Glomerular visceral epithelial cell (primary cell): ENCODE measurements around the gene MAU2.

Source experiments
- DNase-seq: peaks from one replicate; pipeline ENCODE4 v3.0.0-alpha.2; 2016; ENCODE audit errors: extremely low spot score

Gene MAU2

DNA sequence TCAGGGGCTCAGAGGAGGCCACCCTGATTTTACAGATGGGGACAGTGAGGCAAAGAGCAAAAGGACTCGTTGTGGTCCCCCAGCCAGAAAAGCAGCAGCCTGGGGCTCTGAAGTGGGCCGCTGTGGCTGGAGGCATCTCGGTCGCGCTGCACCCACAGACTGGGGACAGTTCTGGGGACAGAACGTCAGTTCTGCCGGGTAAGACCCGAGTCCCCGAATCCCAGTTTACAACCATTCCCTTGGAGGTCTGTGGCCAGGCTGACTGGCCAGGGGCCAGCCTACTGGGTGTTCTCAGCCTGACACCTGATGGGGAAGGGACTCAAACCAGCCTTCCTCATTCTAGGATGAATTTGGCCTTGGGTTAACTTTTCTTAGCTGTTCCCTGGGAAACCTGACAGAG is 14.4 kb upstream of the MAU2 start:
- DNase-seq: no peak

DNA sequence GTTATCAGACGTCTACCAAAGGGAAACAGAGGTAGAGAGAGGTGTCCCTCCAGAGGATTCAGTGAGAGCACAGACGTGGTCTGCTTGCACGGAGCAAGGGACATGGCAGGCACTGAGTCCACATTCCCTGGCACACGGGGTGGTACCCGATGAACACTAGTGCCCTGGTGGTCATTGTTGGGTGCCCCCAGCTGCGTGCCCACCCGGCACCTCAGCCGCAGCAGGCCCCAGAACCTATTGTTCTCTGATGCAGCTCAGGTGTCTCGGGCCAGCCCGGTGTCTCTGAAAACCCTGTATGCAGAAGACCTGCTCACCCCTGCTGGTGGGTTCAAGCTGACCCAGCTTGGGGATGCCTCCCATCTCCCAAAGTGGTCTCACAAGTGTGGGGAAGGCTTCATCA is 12.3 kb upstream of the MAU2 start:
- no peak for DNase-seq

DNA sequence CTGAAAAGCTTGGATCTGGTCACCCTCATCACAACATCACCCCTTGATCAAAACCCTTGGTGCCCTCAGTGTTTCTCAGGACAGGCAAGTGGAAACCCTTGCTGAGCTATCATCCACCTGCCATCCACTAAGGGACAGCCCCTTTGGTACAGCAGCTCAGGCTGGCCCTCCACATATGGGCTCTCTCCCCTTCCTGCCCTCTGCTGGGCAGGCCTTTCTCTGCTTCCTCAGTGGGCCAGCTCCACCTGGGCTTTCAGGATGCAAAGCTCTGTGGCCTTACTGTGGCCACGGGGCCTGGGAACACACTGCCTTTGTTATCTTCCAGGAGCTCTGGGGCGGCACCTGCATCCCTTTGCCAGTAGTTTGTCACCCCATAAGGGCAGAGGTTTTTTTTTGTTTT is 5.2 kb upstream of the MAU2 start:
- DNase-seq: no peak

DNA sequence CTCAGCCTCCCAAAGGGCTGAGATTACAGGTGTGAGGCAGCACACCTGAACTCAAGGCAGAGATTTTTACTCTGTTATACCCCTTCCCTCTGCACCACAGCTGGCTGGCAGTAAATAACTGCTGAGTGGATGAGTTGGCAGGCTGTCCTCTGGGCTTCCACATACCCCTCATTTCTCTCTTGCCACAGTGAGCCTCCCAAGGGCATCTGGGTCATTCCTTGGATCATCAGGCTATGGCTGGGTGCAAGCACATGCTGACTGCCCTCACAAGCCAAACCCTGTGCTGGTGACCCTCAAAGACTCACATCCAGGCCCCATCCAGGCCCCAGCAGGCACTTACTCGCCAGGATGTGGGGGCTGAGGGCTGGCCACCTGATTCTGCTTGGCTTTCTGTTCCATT is 4.5 kb upstream of the MAU2 start:
- DNase-seq: no peak

DNA sequence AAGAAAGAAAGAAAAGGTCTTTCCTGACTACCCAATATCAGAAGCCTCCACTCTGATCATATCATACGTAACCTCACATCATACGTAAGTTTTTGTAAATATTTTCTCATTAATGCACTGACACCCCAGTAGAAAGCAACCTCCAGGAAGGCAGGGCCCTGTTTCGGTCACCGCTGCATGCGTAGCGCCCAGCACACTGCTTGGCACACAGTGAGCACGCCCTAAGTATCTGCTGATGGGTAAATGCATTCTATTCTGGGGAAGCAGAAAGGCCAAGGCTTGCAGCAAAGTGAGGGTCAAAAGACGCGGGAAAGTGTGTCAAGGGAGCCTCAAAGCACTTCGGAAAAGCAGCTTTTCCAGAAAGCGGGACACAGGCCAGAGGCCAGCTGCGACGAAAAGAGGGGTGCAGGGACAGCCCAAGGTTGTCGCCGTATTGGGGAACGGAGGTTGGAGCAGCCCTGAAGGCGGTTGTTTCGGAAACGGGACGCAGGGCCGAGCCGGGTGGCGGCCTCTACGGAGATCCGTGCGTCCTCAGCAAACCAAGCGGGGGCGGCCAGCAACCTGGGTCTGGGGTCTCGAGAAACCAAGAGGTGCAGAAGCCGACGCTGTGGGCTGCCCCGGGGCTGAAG is 783 bp upstream of the MAU2 start:
- DNase-seq: no peak

DNA sequence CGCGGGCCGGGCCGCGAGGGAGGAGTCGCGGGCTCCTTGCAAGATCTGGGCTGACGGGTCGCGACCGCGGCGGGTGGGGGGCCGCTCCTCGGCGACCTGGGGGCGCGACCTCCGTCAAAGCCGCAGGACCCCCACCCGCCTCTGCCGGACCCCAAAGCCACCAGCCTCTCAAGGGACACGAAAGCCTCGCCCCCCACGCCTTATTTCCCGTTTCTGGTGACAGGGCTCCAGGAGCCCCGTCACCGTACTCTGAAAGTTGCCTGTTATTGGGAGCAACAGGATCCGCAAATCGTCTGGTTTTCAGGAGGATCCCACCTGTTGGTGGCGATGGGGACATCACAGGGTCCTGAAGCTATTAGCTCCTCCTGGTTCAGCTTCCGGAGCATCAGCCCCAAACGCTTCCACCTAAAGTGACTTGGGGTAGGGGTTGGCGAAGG is 530 bp downstream of the MAU2 start:
- peak; percentile 13 for DNase-seq

DNA sequence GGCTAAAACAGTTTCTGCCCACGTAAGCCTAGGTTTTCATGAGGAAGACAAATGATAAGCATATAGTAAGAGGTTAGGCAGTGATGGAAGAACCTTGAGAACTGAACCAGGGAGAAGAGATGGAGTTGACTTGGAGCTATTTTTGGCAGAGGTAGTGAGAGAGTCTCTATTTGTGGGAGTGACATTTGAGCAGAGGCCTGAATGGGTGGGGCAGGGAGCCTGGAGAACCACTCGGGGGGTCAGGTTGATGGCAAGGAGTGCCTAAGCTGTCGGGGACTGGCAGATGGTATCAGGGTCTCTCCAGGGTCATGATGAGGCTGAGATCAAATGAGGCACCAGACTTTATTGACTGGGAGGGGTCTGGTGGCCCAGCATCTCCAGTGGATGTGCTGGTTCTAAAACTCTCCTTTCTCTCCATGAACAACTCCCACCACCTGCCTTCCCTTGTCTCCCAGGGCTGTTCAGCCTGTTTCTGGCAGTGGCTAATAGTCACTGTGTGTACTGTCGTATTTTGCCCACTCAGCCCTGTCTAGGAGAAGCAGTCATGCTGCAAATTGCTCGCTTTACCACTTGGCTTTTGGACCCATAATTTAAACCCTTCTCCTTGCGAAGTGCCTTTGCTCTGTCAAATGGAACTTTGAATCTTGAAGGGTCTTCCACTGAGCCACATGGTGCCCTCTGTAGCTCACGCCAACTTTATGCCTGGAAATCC is 3.6 kb downstream of the MAU2 start:
- no peak for DNase-seq

DNA sequence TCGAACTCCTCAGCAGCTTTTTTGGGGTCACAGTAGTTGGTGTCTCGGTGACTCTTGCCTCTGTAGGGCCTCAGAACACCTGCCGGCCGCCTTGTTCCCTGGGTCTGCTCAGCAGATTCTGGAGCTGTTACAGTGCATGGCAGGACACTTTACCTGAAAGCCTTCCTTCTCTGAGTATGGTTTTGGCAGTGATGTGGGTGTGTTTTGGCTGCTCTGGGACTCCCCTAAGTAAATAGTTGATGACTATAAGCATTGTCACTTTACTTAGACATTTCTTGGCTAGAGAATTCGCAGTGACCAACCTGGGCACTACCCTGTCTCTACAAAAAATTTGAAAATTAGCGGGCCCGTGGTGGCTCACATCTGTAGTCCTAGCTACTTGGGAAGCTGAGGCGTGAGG is 7.0 kb downstream of the MAU2 start:
- DNase-seq: no peak

DNA sequence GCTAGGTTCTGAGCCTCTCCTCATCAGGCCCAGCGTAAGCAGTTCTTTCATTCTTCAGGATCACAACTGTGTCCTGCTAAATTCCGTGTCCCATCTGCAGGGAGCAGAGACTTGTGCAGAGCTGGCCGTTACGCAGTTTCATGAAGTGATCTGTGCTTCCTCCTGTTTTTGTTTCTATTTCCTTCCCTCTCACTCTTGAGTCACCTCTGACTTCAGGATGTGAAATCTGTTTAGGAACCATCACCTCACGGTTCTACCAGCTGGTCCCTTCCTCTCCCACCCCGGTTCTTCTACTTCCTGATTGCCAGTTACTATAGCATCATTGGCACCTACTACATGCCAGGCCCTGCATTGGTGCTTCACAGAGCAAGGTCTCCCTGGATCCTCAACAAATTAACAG is 8.5 kb downstream of the MAU2 start:
- DNase-seq: no peak

DNA sequence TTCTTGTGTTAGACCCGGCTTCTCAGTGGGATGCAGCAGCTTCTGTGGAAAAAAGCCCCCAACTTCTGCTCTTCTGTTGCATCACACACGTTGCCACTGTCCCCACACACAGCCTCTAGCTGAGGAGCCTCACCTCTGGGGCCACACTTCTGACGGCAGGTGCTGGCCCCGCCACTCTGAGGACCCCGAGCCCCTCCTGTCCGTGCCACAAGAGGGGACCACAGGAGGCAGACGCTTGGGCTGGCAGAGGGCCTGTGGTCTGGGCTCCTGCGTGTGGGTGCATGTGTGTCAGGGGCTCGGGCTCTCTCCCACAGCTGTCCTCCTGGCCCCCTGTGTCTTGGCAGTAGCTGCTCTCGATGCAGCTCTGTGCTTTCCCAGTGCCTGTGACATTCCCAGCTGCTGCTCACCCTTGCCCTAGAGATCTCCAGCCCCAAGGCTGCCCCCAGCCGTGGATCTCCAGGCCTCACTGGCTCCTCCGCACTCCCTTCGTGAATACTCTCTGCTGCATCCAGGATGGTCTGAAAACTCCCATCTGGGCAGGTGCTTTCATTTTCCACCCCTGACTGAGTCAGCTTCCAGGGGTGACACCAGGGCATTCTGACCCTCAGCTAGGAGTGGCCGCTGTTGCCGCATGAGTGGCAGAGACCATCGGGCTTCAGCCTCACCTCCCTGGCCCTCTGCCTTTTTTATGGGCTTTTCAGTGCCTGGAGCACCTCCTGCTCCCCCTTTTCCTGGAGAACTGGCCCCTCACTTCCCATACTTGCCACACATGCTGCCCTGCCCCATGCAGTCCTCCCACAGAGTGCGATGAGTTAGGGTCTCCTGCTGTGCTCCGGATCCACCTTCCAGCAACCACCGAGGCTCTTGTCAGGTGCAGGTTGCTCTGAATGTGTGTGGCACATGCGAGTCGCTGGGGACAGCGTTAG is 13.7 kb downstream of the MAU2 start:
- no peak for DNase-seq

DNA sequence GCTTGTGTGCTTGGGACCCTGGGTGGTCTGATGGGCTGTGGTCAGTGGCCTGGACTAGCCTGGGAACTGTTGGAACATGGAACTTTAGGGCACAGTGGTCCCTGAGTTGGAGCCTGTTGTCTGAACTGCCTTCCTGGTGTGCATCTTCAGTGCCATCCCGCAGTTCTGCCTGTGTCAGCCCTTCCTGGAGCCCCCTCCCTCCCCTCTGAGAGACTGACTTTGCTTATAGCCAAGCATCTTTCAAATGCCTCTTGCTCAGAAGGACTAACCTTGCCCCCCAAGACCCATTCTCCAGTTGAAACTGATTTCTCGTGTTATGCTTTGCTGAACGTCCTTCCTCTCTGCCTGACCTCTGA is 14.3 kb downstream of the MAU2 start:
- no peak for DNase-seq

DNA sequence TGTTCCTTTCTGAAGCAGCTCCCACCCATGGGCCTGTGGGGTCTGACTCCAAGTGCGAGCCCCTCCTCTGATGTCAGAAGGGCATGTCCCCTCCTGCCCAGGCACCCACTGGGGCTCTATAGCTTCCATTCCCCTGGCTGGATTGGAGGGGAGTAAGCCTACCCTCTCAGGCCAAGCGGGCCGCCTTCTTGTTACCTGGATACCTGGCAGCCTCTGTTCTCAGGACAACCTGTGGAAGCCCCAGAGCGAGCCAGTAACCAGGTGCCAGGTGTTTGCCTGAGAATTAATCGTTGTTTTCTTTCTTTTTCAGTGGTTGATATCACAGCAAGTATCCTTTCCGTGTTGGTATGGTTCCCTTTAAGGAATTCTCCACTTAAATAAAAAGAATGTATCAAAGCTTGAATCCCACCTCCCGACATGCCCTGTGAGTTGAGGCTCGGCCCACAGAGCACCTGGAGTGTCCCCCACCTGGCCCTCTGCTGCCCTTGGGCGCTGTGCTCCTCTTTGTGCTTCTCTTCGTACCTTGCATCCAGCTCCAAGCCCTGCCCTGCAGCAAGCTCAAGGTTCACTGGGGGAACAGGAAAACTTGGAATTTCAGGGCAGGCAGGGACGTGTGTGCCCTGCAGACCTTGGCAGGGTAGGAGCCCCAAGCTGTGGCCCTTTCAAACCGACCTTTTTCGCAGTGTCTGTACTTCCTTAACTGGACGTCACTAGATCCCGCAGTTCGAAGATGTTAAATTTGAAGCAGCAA is 15.0 kb downstream of the MAU2 start:
- DNase-seq: no peak

DNA sequence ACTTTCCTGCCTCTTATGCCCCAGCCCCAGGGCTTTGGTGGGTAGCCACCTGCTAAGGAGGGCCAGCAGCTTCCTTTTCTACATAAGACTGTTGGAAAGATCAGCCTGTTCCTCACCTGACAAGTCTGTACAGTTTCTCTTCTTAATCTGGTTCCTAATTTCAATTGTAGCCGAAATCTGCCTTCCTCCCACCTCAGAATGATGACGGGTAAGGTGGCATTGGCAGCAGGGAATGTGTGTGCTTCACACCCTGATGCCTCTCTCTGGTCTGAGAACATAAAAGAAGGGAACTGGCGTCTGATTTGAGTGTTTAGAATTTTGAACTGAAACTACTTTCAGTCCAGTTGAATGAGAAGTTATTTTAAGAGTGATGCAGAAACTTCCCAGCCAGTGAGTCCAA is 16.0 kb downstream of the MAU2 start:
- DNase-seq: no peak

DNA sequence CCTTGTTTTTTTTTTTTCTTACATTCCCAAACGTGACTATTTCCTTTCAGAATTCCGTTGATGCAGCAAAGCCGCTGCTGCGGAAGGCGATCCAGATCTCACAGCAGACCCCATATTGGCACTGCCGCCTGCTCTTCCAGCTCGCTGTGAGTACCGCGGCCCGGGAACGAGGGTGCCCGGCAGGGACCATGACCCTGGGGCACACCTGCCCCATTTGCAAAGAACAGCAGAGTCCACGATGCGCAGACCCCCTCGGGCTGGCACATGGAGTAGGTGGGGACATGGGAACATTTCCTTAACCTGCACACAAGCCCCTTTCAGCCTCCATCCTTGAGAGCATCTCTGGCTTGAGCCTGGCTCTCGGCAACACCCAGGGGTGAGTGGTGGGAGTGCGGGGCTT is 16.5 kb downstream of the MAU2 start:
- DNase-seq: no peak

DNA sequence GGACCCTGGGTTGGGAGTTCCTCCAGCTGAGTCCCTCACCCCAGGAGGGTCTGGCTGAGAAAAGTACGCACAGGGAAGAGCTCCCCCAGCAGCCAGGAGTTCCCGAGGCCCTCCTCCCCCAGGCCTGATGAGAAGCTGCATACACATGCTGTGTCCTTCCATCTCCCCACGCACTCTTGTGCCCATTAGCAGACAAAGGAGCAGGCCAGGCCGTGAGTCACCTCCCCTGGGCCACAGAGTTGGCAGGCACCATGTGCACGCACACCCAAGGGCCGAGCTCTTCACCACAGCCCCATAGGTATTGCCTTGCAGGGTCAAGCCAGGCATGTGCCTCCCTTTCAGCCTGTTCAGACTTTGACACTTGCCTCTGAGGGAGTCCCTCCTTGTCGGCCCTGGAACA is 17.5 kb downstream of the MAU2 start:
- peak; percentile 38 for DNase-seq

DNA sequence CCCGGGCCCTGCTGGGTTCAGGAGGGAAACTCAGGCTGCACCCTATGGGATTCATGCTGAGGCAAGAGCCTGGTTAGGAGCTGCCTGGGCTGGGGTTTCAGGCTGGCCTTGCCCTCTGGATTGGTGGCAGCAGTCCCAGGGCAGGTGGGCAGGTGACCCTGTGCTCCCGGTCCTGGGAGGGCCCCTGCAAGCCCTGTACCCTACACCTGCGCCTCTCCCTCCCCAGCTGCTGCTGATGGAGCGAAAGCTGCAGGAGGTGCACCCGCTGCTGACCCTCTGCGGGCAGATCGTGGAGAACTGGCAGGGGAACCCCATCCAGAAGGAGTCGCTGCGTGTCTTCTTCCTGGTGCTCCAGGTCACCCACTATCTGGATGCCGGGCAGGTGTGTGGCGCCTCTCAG is 20.4 kb downstream of the MAU2 start:
- no peak for DNase-seq

DNA sequence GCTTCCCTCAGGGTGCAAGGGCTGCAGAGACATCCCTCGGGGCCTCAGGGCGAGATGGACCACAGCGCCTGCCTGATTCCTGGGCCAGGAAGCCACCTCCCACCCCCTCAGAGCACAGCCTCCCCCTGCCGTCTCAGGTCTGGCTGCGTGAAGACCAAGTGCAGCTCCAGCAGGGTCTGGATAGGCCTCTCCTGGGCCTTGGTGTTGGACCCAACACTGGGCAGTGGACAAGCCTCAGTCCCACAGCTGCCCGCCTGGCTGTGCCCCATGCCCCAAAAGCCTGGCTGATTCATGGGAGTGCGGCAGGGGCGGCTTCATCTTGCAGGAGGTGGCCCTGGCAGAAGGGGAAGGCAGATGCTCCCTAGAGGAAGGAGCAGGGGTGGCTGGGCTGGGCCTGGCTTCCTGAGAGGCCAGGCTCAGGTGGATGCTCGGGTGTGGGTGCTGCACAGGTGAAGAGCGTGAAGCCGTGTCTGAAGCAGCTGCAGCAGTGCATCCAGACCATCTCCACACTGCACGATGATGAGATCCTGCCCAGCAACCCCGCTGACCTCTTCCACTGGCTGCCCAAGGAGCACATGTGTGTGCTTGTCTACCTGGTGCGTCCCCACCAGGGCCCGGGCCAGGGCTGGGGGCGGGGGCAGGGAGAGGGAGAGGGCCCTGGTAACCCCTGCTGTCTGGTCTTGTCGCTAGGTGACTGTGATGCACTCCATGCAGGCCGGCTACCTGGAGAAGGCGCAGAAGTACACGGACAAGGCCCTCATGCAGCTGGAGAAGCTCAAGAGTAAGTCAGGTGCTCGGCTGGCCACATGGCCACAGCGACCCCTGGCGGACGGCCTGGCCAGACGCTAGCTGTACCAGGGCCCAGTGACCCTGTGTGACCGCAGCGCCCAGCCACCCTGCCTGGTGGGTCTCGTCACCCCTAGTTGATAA is 21.7 kb downstream of the MAU2 start:
- peak; percentile 64 for DNase-seq

DNA sequence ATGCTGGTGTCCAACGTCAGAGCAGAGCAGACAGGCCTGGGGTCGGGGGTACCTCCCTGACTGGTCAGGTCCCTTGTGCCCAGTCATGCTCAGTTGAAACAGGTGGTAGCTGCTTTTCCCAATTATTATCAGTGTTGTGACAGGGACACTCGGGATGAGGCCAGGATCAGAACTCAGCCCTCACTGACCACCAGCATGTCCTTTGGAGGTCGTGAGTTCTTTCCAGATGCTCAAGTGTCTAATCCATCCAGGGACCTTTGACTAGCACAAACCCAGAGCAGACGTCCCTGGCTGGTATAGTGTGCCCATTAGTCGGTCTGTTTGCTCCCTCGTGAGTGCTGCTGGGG is 22.4 kb downstream of the MAU2 start:
- DNase-seq: no peak

DNA sequence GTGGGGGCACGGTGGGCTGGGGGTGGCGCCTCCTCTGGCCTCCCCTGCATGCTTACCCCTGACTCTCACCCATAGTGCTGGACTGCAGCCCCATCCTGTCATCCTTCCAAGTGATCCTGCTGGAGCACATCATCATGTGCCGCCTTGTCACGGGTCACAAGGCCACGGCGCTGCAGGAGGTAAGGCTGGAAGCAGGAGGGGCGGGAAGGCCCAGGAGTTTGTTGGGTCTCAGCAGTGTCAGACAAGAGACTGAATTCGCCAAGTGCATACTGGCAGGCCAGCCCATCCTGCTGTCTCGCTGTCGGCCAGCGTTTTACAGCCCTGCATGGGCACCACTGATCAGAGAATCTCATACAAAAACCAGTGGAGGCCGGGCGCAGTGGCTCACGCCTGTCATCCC is 23.1 kb downstream of the MAU2 start:
- no peak for DNase-seq

DNA sequence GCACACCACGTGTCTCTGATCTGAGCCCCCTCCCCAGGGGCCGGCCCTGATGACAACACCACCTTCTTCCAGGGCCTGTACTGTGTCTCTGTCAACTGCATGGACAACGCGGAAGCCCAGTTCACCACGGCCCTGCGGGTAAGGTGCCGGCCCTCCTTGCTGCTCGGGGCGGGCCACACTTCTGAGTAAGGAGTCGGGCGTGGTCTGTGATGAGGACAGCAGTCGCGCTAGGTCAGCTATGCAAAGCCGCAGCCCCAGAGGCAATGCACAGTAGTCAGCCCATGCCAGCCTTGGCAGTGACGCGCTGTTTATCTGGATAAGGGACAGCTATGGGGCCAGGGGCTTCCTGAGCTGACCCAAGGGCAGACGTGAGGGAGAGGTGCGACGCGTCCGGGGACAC is 24.6 kb downstream of the MAU2 start:
- DNase-seq: no peak

DNA sequence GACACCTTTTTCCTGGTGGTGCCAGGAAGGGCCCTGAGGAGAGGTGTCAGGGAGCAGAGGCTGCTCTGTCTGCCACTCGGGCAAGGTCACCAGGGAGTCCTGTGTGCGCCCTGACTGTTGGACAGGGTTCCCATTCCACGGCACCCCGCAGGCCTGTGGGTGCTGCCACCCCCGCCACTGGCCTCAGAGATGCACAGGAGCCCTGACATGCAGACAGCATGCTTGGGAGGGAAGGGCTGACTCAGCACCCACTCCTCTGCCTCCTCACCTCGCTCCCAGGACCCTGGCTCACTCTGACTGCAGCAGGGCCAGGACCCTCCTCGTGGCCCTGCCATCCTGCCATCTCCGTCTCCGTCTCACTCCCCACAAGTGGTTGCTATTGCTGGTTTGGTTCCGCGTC is 25.3 kb downstream of the MAU2 start:
- no peak for DNase-seq
